ENCODE measurements around the gene ITGA1.

The ITGA1 gene

GRCh38 chr5:52831786-52832511 is 44.2 kb downstream of the ITGA1 start:
- no peak for DNase-seq (ENCODE audit: low read depth)
- no peak for TF ChIP-seq CTCF (IDR thresholded peaks at IDR 0.05; ENCODE audit: control insufficient read depth, insufficient read depth, low read depth, low read length, missing control alignments)
- no peak overlapping the region for H3K4me3 ChIP-seq (ENCODE audit: control insufficient read depth, low read depth, low read length)

- H3K4me3 ChIP-seq (ENCODE audit: control insufficient read depth, low read depth, low read length): no peak overlapping the region
- TF ChIP-seq CTCF (IDR thresholded peaks at IDR 0.05; ENCODE audit: control insufficient read depth, insufficient read depth, low read depth, low read length, missing control alignments): no peak
- no peak for DNase-seq (ENCODE audit: low read depth)
Measured at GRCh38 chr5:52834320-52834719, 46.6 kb downstream of the ITGA1 start.

GRCh38 chr5:52837068-52837467 is 49.4 kb downstream of the ITGA1 start:
- DNase-seq (ENCODE audit: low read depth): no peak
- no peak for TF ChIP-seq CTCF (IDR thresholded peaks at IDR 0.05; ENCODE audit: control insufficient read depth, insufficient read depth, low read depth, low read length, missing control alignments)
- H3K4me3 ChIP-seq (ENCODE audit: control insufficient read depth, low read depth, low read length): no peak overlapping the region

- TF ChIP-seq CTCF (IDR thresholded peaks at IDR 0.05; ENCODE audit: control insufficient read depth, insufficient read depth, low read depth, low read length, missing control alignments): no peak
- no peak overlapping the region for H3K4me3 ChIP-seq (ENCODE audit: control insufficient read depth, low read depth, low read length)
- no peak for DNase-seq (ENCODE audit: low read depth)
Measured at GRCh38 chr5:52837591-52838001, 49.9 kb downstream of the ITGA1 start.

GRCh38 chr5:52838326-52839015 is 50.8 kb downstream of the ITGA1 start:
- no peak for DNase-seq (ENCODE audit: low read depth)
- TF ChIP-seq CTCF (IDR thresholded peaks at IDR 0.05; ENCODE audit: control insufficient read depth, insufficient read depth, low read depth, low read length, missing control alignments): no peak
- no peak overlapping the region for H3K4me3 ChIP-seq (ENCODE audit: control insufficient read depth, low read depth, low read length)

- H3K4me3 ChIP-seq (ENCODE audit: control insufficient read depth, low read depth, low read length): no peak overlapping the region
- no peak for TF ChIP-seq CTCF (IDR thresholded peaks at IDR 0.05; ENCODE audit: control insufficient read depth, insufficient read depth, low read depth, low read length, missing control alignments)
- DNase-seq (ENCODE audit: low read depth): no peak
Measured at GRCh38 chr5:52839285-52839684, 51.6 kb downstream of the ITGA1 start.

Data from AG09309 (cell line).